Caco-2 (cell line): ENCODE results near the gene C5orf58. TPM values are rescaled to one million over a fixed set of nuclear protein-coding genes. Genes with fewer than 3 reads are reported as not detected.

ENCODE experiments used
- BruUV-seq: library from RNA; stranded (reverse); fragments of 400-500 nt; replicated peaks from 2 replicates; lab custom pipeline; 2021; lab: Mats Ljungman, UMichigan
- CTCF ChIA-PET: fragments of 300-600 bp; sonication (Branson Sonifier 250); formaldehyde crosslinking; loops from one replicate; lab custom pipeline; 2022; ENCODE audit warnings: antibody characterized with exemption; lab: Charles Lee
- POLR2A ChIA-PET: fragments of 300-600 bp; sonication (Branson Sonifier 250); formaldehyde crosslinking; loops from one replicate; lab custom pipeline; 2022; ENCODE audit warnings: antibody characterized with exemption; lab: Charles Lee
- DNase-seq, 2 experiments: peaks; one replicate each; pipeline versions ENCODE4 v3.0.0 to v3.0.0-alpha.2; 2020 to 2022
- H3K27me3 ChIP-seq: replicated peaks from 2 replicates; pipeline ENCODE4 v1.6.0; 2011; ENCODE audit warnings: low read length; ENCODE audit not compliant: control insufficient read depth, insufficient read depth
- H3K36me3 ChIP-seq: 2 replicates; pipeline ENCODE4 v1.5.1; 2011; ENCODE audit warnings: low read length; ENCODE audit not compliant: control insufficient read depth, insufficient read depth
- H3K4me1 ChIP-seq: fragments of 250-450 bp; sonication (Bioruptor Pico); 2 replicates; pipeline ENCODE4 v1.5.1; 2020; ENCODE audit warnings: mild to moderate bottlenecking
- H3K4me3 ChIP-seq: 2 replicates; pipeline ENCODE4 v1.5.1; 2011; ENCODE audit warnings: low read depth, mild to moderate bottlenecking, control low read depth, low read length
- H3K9me3 ChIP-seq: fragments of 250-450 bp; sonication (Bioruptor Pico); 2 replicates; pipeline ENCODE4 v1.5.1; 2020; ENCODE audit warnings: mild to moderate bottlenecking, moderate library complexity
- H3K27ac Mint-ChIP-seq: one replicate; pipeline ENCODE4 v1.8.0; 2022; ENCODE audit warnings: mixed read lengths; ENCODE audit not compliant: unreplicated experiment
- H3K27me3 Mint-ChIP-seq: one replicate; pipeline ENCODE4 v1.8.0; 2022; ENCODE audit warnings: mixed read lengths; ENCODE audit not compliant: insufficient read depth, unreplicated experiment
- H3K36me3 Mint-ChIP-seq: one replicate; pipeline ENCODE4 v1.8.0; 2022; ENCODE audit warnings: mild to moderate bottlenecking, mixed read lengths; ENCODE audit not compliant: insufficient read depth, unreplicated experiment
- H3K4me1 Mint-ChIP-seq: one replicate; pipeline ENCODE4 v1.8.0; 2022; ENCODE audit warnings: low read depth, mixed read lengths; ENCODE audit not compliant: unreplicated experiment
- H3K4me3 Mint-ChIP-seq: one replicate; pipeline ENCODE4 v1.8.0; 2022; ENCODE audit warnings: mild to moderate bottlenecking, moderate library complexity, mixed read lengths; ENCODE audit not compliant: unreplicated experiment
- H3K9me3 Mint-ChIP-seq: one replicate; pipeline ENCODE4 v1.8.0; 2022; ENCODE audit warnings: mixed read lengths; ENCODE audit not compliant: unreplicated experiment
- CTCF ChIP-seq, 2 experiments: fragments of 200-600 bp in 1 of 2; IDR thresholded peaks; 1 replicate in 1 of 2; 2 replicates in 1 of 2; pipeline versions ENCODE4 v1.5.1 to v1.8.0; 2011 to 2022; ENCODE audit warnings: antibody characterized with exemption in 1 of 2, control low read depth in 1 of 2, inconsistent platforms in 1 of 2, low read depth in 1 of 2, low read length in 1 of 2, mild to moderate bottlenecking in 1 of 2, moderate library complexity in 1 of 2; ENCODE audit not compliant: insufficient read depth in 1 of 2, severe bottlenecking in 1 of 2, unreplicated experiment in 1 of 2
- intact Hi-C: fragments of 100-400 bp; cut with micrococcal nuclease; formaldehyde crosslinking; loops from one replicate; pipeline ENCODE4 v1.10.0; 2022; ENCODE audit not compliant: unreplicated experiment
- total RNA-seq: library from RNA; stranded (reverse); gene quantifications from 2 replicates; pipeline ENCODE4 v1.2.3, GENCODE V29; 2022

C5orf58 gene
- total RNA-seq, 1 experiment from 2014 or later = not detected

GRCh38 chr5:170280011-170280493, 47.3 kb downstream of the C5orf58 start:
- POLR2A ChIA-PET = no interaction called here
- Histone ChIP-seq H3K4me1 (no peaks in the 10 kb centered on the region), H3K36me3 (no peaks in the 10 kb centered on the region), H3K4me3 (no peak overlapping the region), H3K27me3 (no peaks in the 10 kb centered on the region; the same call in 1 of the 2 replicates), H3K9me3 (no peaks in the 10 kb centered on the region)
- no peak for TF ChIP-seq CTCF (IDR thresholded peaks at IDR 0.05; ENCODE audit: insufficient read depth in 1 of 2, low read depth in 1 of 2, low read length in 1 of 2, severe bottlenecking in 1 of 2, unreplicated experiment in 1 of 2)
- Mint-ChIP-seq H3K27ac (no peak overlapping the region), H3K4me1 (no peaks in the 10 kb centered on the region), H3K36me3 (no peaks in the 10 kb centered on the region), H3K4me3 (no peak overlapping the region), H3K27me3 (peaks cover 25% of the 10 kb centered on the region), H3K9me3 (no peaks in the 10 kb centered on the region)
- intact Hi-C loops = no loop called here
- CTCF ChIA-PET = no interaction called here
- DNase-seq = no peak
- no TSS peak for BruUV-seq

- POLR2A ChIA-PET = no interaction called here
- intact Hi-C loops = no loop called here
- Histone ChIP-seq H3K27me3 (no peaks in the 10 kb centered on the region), H3K4me1 (no peaks in the 10 kb centered on the region), H3K4me3 (no peak overlapping the region), H3K9me3 (no peaks in the 10 kb centered on the region), H3K36me3 (no peaks in the 10 kb centered on the region)
- no peak for TF ChIP-seq CTCF (IDR thresholded peaks at IDR 0.05; ENCODE audit: insufficient read depth in 1 of 2, low read depth in 1 of 2, low read length in 1 of 2, severe bottlenecking in 1 of 2, unreplicated experiment in 1 of 2)
- Mint-ChIP-seq H3K4me3 (no peak overlapping the region), H3K4me1 (no peaks in the 10 kb centered on the region), H3K27me3 (peaks cover 18% of the 10 kb centered on the region), H3K9me3 (no peaks in the 10 kb centered on the region), H3K27ac (no peak overlapping the region), H3K36me3 (no peaks in the 10 kb centered on the region)
- no TSS peak for BruUV-seq
- DNase-seq = no peak
- CTCF ChIA-PET = no interaction called here
Measured at GRCh38 chr5:170283296-170283695, 50.5 kb downstream of the C5orf58 start.

- DNase-seq = no peak
- peaks cover 21% of the 10 kb centered on the region for H3K27me3 Mint-ChIP-seq
- no peaks in the 10 kb centered on the region for H3K4me1 Mint-ChIP-seq
- H3K4me1 ChIP-seq = no peaks in the 10 kb centered on the region
- no peak overlapping the region for H3K4me3 Mint-ChIP-seq
- TF ChIP-seq CTCF (IDR thresholded peaks at IDR 0.05; ENCODE audit: insufficient read depth in 1 of 2, low read depth in 1 of 2, low read length in 1 of 2, severe bottlenecking in 1 of 2, unreplicated experiment in 1 of 2) = no peak
- H3K27me3 ChIP-seq = no peaks in the 10 kb centered on the region
- H3K36me3 Mint-ChIP-seq = no peaks in the 10 kb centered on the region
- no peaks in the 10 kb centered on the region for H3K9me3 ChIP-seq
- intact Hi-C loops = no loop called here
- no peak overlapping the region for H3K27ac Mint-ChIP-seq
- H3K9me3 Mint-ChIP-seq = peaks cover 2% of the 10 kb centered on the region
- H3K36me3 ChIP-seq = no peaks in the 10 kb centered on the region
- no TSS peak for BruUV-seq
- H3K4me3 ChIP-seq = no peak overlapping the region
- ChIA-PET CTCF (no interaction called here), POLR2A (no interaction called here)
Measured at GRCh38 chr5:170284231-170284630, 51.4 kb downstream of the C5orf58 start.
